ENCODE data around the gene TUBA3E.
"Not testable (repeated sequence)": the region's sequence is repeated elsewhere in the genome, so short reads cannot be mapped to it uniquely, and the experiment has no call there.

- not testable (repeated sequence) for TF ChIP-seq CTCF, POLR2A (IDR thresholded peaks at IDR 0.05)
Measured at GRCh38 chr2:130203150-130203549, 4.9 kb upstream of the TUBA3E start.

Data from adrenal gland (tissue), 5 donors.